ENCODE results near the gene NPHP4. TPM values are rescaled to one million over a fixed set of nuclear protein-coding genes. Genes with fewer than 3 reads are reported as not detected.

The NPHP4 gene
- polyA plus RNA-seq, 2 of the 4 experiments (the other 2 are of a cell fraction) = 2.9 to 5.1 TPM

GRCh38 chr1:6030132-6030531 is 37.9 kb upstream of the NPHP4 start:
- DNase-seq (ENCODE audit: low read depth in 1 of 2, low spot score in 1 of 2) (no peak), FAIRE-seq (no peak)
- POLR2A ChIA-PET = no interaction called here

GRCh38 chr1:6029351-6029750 is 37.1 kb upstream of the NPHP4 start:
- no peak for TF ChIP-seq CTCF (IDR thresholded peaks at IDR 0.05)
- Histone ChIP-seq H3K9me3 (no peaks in the 10 kb centered on the region), H3K4me3 (no peak overlapping the region), H3K4me1 (peaks cover 16% of the 10 kb centered on the region; the same call in 2 of the 3 replicates), H3K4me2 (no peak overlapping the region), H3K27ac (no peak overlapping the region)
- FAIRE-seq = no peak
- 90% methylated on average over 4 of the region's 5 CpGs for WGBS (ENCODE audit: missing lambda C conversion rate)
- ChIA-PET POLR2A (no interaction called here), CTCF (no interaction called here)
- DNase-seq (ENCODE audit: low read depth in 1 of 2, low spot score in 1 of 2) = no peak
- no peak for ATAC-seq

More at GRCh38 chr1:6030132-6030531, 37.9 kb upstream of the NPHP4 start:
- CTCF ChIA-PET = no interaction called here
- Histone ChIP-seq H3K4me2 (no peak overlapping the region), H3K4me1 (peaks cover 11% of the 10 kb centered on the region; the same call in 2 of the 3 replicates), H3K9me3 (no peaks in the 10 kb centered on the region), H3K4me3 (no peak overlapping the region), H3K27ac (no peak overlapping the region)
- WGBS (ENCODE audit: missing lambda C conversion rate) = 95% methylated on average over 2 of the region's 7 CpGs
- no peak for ATAC-seq
- TF ChIP-seq ZFP36 (IDR thresholded peaks at IDR 0.05; ENCODE audit: borderline replicate concordance, partially characterized antibody) = no peak
- TF ChIP-seq HEYL (CRISPR knock-in tag; IDR thresholded peaks at IDR 0.05) = no peak
- TF ChIP-seq REST (IDR thresholded peaks at IDR 0.05) = no peak
- TF ChIP-seq EHF (CRISPR knock-in tag; IDR thresholded peaks at IDR 0.05) = no peak
- TF ChIP-seq RCOR1 (IDR thresholded peaks at IDR 0.05; ENCODE audit: low read depth, low read length) = no peak
- no peak for TF ChIP-seq JUN (IDR thresholded peaks at IDR 0.05)
- TF ChIP-seq BHLHE40 (IDR thresholded peaks at IDR 0.05; ENCODE audit: low read depth, low read length) = no peak
- TF ChIP-seq FOXS1 (CRISPR knock-in tag; IDR thresholded peaks at IDR 0.05) = no peak
- TF ChIP-seq HMGXB4 (CRISPR knock-in tag; IDR thresholded peaks at IDR 0.05; ENCODE audit: borderline replicate concordance) = no peak
- no peak for TF ChIP-seq HOXB5 (CRISPR knock-in tag; IDR thresholded peaks at IDR 0.05)
- TF ChIP-seq ZNF302 (CRISPR knock-in tag; IDR thresholded peaks at IDR 0.05) = no peak
- no peak for TF ChIP-seq EP300 (IDR thresholded peaks at IDR 0.05)
- TF ChIP-seq BCL3 (IDR thresholded peaks at IDR 0.05) = no peak
- TF ChIP-seq FOSB (CRISPR knock-in tag; IDR thresholded peaks at IDR 0.05) = no peak
- no peak for TF ChIP-seq RFX5 (IDR thresholded peaks at IDR 0.05)
